HepG2 (cell line): ENCODE results near the gene MLYCD. TPM values are rescaled to one million over a fixed set of nuclear protein-coding genes. Genes with fewer than 3 reads are reported as not detected.

Experiments used
- ATAD3A ChIP-seq: sonication (generic); formaldehyde crosslinking; IDR thresholded peaks from 2 replicates; pipeline ENCODE4 v1.4.0; 2020; ENCODE audit warnings: missing genetic modification reagents
- CHD4 ChIP-seq: fragments of 200-600 bp; sonication (generic); IDR thresholded peaks from 2 replicates; pipeline ENCODE4 v1.7.0; 2017; ENCODE audit warnings: mild to moderate bottlenecking, low read length, borderline replicate concordance
- CREB1 ChIP-seq, 2 experiments: fragments of 450-650 bp in 1 of 2; IDR thresholded peaks; 2 replicates each; pipeline ENCODE4 v1.6.1; 2016 to 2017; ENCODE audit warnings: control low read depth in 1 of 2, mild to moderate bottlenecking in 1 of 2, missing compliant biosample characterization in 1 of 2, missing genetic modification characterization in 1 of 2
- DR1 ChIP-seq: sonication (generic); formaldehyde crosslinking; IDR thresholded peaks from 2 replicates; pipeline ENCODE4 v1.8.0; 2021; ENCODE audit warnings: mild to moderate bottlenecking, missing genetic modification reagents, inconsistent platforms
- GATAD2A ChIP-seq: IDR thresholded peaks from 2 replicates; pipeline ENCODE4 v1.6.1; 2016
- HDAC1 ChIP-seq: sonication (generic); formaldehyde crosslinking; IDR thresholded peaks from 2 replicates; pipeline ENCODE4 v1.5.1; 2020; ENCODE audit warnings: mild to moderate bottlenecking, missing genetic modification reagents
- HOXD1 ChIP-seq: sonication (generic); formaldehyde crosslinking; IDR thresholded peaks from 2 replicates; pipeline ENCODE4 v1.5.0; 2020; ENCODE audit warnings: missing genetic modification reagents
- KDM1A ChIP-seq: IDR thresholded peaks from 2 replicates; pipeline ENCODE4 v1.6.1; 2016; ENCODE audit warnings: missing compliant biosample characterization
- KDM4B ChIP-seq: sonication (generic); formaldehyde crosslinking; IDR thresholded peaks from 2 replicates; pipeline ENCODE4 v1.4.0; 2020; ENCODE audit warnings: missing genetic modification reagents
- NCOA5 ChIP-seq: sonication (generic); formaldehyde crosslinking; IDR thresholded peaks from 2 replicates; pipeline ENCODE4 v1.4.0; 2020; ENCODE audit warnings: missing genetic modification reagents
- NR2F2 ChIP-seq: IDR thresholded peaks from 2 replicates; pipeline ENCODE4 v1.6.1; 2012; ENCODE audit warnings: low read depth, inconsistent platforms, borderline replicate concordance
- RORA ChIP-seq: sonication (generic); formaldehyde crosslinking; IDR thresholded peaks from 2 replicates; pipeline ENCODE4 v1.5.0; 2020; ENCODE audit warnings: mild to moderate bottlenecking, missing genetic modification reagents, moderate library complexity
- SP4 ChIP-seq: sonication (generic); formaldehyde crosslinking; IDR thresholded peaks from 2 replicates; pipeline ENCODE4 v1.8.1; 2023; ENCODE audit warnings: mild to moderate bottlenecking, missing genetic modification reagents
- SYNCRIP ChIP-seq: fragments of 200-400 bp; formaldehyde crosslinking; IDR thresholded peaks from 2 replicates; pipeline ENCODE4 v1.6.1; 2018; ENCODE audit warnings: mild to moderate bottlenecking, low read depth, low read length; ENCODE audit not compliant: insufficient read depth
- ZBTB3 ChIP-seq: sonication (generic); formaldehyde crosslinking; IDR thresholded peaks from 2 replicates; pipeline ENCODE4 v1.4.0; 2020; ENCODE audit warnings: low read depth, mild to moderate bottlenecking, moderate library complexity, missing genetic modification reagents, borderline replicate concordance
- ZNF331 ChIP-seq: sonication (generic); formaldehyde crosslinking; IDR thresholded peaks from 2 replicates; pipeline ENCODE4 v1.4.0; 2020; ENCODE audit warnings: missing genetic modification reagents
- ZNF33B ChIP-seq: sonication (generic); formaldehyde crosslinking; IDR thresholded peaks from 2 replicates; pipeline ENCODE4 v1.5.1; 2020; ENCODE audit warnings: mild to moderate bottlenecking, missing genetic modification reagents
- ZNF34 ChIP-seq: sonication (generic); formaldehyde crosslinking; IDR thresholded peaks from 2 replicates; pipeline ENCODE4 v1.4.0; 2020; ENCODE audit warnings: mild to moderate bottlenecking, missing genetic modification reagents, borderline replicate concordance
- polyA plus RNA-seq, 8 experiments: library from polyadenylated mRNA; depleted of rRNA in 3 of 8; stranded (reverse) in 7 of 8; unstranded in 1 of 8; fragments of >200 nt; fragmentation: Illumina TruSeq in 4 of 8; extraction: Trizol in 4 of 8; gene quantifications; 2 replicates each; pipeline versions ENCODE4 v1.2.1 to v1.2.3, GENCODE V29; 2011 to 2016; ENCODE audit warnings: low read depth in 4 of 8, missing spikeins in 1 of 8, mixed read lengths in 1 of 8; ENCODE audit not compliant: insufficient read depth in 1 of 8
- total RNA-seq, 5 experiments: library from RNA; depleted of rRNA; stranded (reverse); fragments of >200 nt; fragmentation: Illumina TruSeq; extraction: Trizol; gene quantifications; 2 replicates each; pipeline ENCODE4 v1.2.3, GENCODE V29; 2016; ENCODE audit warnings: low read depth in 1 of 5
- TF ChIP-seq, protein P1 (sequence below): sonication (generic); formaldehyde crosslinking; IDR thresholded peaks from 2 replicates; pipeline ENCODE4 v1.9.0; 2021; ENCODE audit warnings: missing genetic modification reagents, borderline replicate concordance
- TF ChIP-seq, protein P2 (sequence below): sonication (generic); formaldehyde crosslinking; IDR thresholded peaks from 2 replicates; pipeline ENCODE4 v1.4.0; 2020; ENCODE audit warnings: mild to moderate bottlenecking, missing genetic modification reagents
- TF ChIP-seq, protein P3 (sequence below): sonication (generic); formaldehyde crosslinking; IDR thresholded peaks from 2 replicates; pipeline ENCODE4 v1.5.0; 2020; ENCODE audit warnings: missing genetic modification reagents, mild to moderate bottlenecking, borderline replicate concordance
- TF ChIP-seq, protein P4 (sequence below): IDR thresholded peaks from 2 replicates; pipeline ENCODE4 v1.6.1; 2012; ENCODE audit warnings: inconsistent platforms

MLYCD gene
- total and polyA plus RNA-seq, 2 of the 13 experiments (the other 11 are each of a cell fraction or from before 2014, with no cell fraction given) = 1.8 to 4.0 TPM

DNA sequence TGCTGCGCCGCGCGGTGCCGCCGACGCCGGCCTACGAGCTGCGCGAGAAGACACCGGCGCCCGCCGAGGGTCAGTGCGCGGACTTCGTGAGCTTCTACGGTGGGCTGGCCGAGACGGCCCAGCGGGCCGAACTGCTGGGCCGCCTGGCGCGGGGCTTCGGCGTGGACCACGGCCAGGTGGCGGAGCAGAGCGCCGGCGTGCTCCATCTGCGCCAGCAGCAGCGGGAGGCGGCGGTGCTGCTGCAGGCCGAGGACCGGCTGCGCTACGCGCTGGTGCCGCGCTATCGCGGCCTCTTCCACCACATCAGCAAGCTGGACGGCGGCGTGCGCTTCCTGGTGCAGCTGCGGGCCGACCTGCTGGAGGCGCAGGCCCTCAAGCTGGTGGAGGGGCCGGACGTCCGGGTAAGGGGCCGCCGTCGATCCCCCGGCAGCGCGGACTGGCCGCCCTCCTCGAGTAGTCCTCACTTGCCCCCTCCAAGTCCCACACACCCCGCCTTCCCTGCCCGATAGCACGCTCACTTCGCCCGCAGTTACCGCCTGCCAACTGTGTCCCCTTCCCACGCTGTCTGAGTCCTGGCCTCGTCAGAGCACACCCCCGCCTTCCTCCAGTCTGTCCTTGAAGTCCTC lies 470 bp downstream of the MLYCD start (continued):
- no peak for TF ChIP-seq NR2F2
- TF ChIP-seq ZNF34 (CRISPR knock-in tag) = no peak
- TF ChIP-seq, protein P1, sequence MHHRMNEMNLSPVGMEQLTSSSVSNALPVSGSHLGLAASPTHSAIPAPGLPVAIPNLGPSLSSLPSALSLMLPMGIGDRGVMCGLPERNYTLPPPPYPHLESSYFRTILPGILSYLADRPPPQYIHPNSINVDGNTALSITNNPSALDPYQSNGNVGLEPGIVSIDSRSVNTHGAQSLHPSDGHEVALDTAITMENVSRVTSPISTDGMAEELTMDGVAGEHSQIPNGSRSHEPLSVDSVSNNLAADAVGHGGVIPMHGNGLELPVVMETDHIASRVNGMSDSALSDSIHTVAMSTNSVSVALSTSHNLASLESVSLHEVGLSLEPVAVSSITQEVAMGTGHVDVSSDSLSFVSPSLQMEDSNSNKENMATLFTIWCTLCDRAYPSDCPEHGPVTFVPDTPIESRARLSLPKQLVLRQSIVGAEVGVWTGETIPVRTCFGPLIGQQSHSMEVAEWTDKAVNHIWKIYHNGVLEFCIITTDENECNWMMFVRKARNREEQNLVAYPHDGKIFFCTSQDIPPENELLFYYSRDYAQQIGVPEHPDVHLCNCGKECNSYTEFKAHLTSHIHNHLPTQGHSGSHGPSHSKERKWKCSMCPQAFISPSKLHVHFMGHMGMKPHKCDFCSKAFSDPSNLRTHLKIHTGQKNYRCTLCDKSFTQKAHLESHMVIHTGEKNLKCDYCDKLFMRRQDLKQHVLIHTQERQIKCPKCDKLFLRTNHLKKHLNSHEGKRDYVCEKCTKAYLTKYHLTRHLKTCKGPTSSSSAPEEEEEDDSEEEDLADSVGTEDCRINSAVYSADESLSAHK = no peak
- no peak for TF ChIP-seq ZNF33B (CRISPR knock-in tag)
- no peak for TF ChIP-seq SYNCRIP
- no peak for TF ChIP-seq KDM4B
- TF ChIP-seq, protein P2, sequence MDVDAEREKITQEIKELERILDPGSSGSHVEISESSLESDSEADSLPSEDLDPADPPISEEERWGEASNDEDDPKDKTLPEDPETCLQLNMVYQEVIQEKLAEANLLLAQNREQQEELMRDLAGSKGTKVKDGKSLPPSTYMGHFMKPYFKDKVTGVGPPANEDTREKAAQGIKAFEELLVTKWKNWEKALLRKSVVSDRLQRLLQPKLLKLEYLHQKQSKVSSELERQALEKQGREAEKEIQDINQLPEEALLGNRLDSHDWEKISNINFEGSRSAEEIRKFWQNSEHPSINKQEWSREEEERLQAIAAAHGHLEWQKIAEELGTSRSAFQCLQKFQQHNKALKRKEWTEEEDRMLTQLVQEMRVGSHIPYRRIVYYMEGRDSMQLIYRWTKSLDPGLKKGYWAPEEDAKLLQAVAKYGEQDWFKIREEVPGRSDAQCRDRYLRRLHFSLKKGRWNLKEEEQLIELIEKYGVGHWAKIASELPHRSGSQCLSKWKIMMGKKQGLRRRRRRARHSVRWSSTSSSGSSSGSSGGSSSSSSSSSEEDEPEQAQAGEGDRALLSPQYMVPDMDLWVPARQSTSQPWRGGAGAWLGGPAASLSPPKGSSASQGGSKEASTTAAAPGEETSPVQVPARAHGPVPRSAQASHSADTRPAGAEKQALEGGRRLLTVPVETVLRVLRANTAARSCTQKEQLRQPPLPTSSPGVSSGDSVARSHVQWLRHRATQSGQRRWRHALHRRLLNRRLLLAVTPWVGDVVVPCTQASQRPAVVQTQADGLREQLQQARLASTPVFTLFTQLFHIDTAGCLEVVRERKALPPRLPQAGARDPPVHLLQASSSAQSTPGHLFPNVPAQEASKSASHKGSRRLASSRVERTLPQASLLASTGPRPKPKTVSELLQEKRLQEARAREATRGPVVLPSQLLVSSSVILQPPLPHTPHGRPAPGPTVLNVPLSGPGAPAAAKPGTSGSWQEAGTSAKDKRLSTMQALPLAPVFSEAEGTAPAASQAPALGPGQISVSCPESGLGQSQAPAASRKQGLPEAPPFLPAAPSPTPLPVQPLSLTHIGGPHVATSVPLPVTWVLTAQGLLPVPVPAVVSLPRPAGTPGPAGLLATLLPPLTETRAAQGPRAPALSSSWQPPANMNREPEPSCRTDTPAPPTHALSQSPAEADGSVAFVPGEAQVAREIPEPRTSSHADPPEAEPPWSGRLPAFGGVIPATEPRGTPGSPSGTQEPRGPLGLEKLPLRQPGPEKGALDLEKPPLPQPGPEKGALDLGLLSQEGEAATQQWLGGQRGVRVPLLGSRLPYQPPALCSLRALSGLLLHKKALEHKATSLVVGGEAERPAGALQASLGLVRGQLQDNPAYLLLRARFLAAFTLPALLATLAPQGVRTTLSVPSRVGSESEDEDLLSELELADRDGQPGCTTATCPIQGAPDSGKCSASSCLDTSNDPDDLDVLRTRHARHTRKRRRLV (CRISPR knock-in tag) = no peak
- TF ChIP-seq ZBTB3 (CRISPR knock-in tag) = no peak
- TF ChIP-seq, protein P3, sequence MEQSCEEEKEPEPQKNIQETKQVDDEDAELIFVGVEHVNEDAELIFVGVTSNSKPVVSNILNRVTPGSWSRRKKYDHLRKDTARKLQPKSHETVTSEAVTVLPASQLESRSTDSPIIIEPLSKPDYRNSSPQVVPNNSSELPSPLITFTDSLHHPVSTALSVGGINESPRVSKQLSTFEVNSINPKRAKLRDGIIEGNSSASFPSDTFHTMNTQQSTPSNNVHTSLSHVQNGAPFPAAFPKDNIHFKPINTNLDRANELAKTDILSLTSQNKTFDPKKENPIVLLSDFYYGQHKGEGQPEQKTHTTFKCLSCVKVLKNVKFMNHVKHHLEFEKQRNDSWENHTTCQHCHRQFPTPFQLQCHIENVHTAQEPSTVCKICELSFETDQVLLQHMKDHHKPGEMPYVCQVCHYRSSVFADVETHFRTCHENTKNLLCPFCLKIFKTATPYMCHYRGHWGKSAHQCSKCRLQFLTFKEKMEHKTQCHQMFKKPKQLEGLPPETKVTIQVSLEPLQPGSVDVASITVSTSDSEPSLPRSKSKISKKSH (CRISPR knock-in tag) = no peak
- TF ChIP-seq HDAC1 (CRISPR knock-in tag) = no peak; the same call in 1 of the 2 replicates
- no peak for TF ChIP-seq GATAD2A (CRISPR knock-in tag)
- no peak for TF ChIP-seq ZNF331 (CRISPR knock-in tag)
- TF ChIP-seq SP4 (CRISPR knock-in tag) = no peak; the same call in 1 of the 2 replicates
- TF ChIP-seq RORA (CRISPR knock-in tag) = no peak
- TF ChIP-seq NCOA5 (CRISPR knock-in tag) = no peak
- no peak for TF ChIP-seq KDM1A (CRISPR knock-in tag)
- peak; percentile 45; the same call in 1 of the 2 replicates for TF ChIP-seq DR1 (CRISPR knock-in tag)
- no peak for TF ChIP-seq ATAD3A
- no peak for TF ChIP-seq CREB1 (IDR thresholded peaks at IDR 0.05)
- no peak for TF ChIP-seq CREB1 (CRISPR knock-in tag; IDR thresholded peaks at IDR 0.05)
- TF ChIP-seq CHD4 = no peak
- TF ChIP-seq, protein P4, sequence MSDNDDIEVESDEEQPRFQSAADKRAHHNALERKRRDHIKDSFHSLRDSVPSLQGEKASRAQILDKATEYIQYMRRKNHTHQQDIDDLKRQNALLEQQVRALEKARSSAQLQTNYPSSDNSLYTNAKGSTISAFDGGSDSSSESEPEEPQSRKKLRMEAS = peak; percentile 43
- TF ChIP-seq HOXD1 (CRISPR knock-in tag) = peak; percentile 44; the same call in 1 of the 2 replicates
